HepG2 (cell line): ENCODE data around the gene ANG. TPM values are rescaled to one million over a fixed set of nuclear protein-coding genes. Genes with fewer than 3 reads are reported as not detected.
A peak's percentile ranks its signal among the peaks of the same experiment; 100 is the strongest.

Experiments used
- ARID3A ChIP-seq: IDR thresholded peaks from 2 replicates; pipeline ENCODE4 v1.6.1; 2012; ENCODE audit warnings: low read depth, low read length, improper control_type of control experiment
- BCL6 ChIP-seq: IDR thresholded peaks from 2 replicates; pipeline ENCODE4 v1.6.1; 2016; ENCODE audit warnings: missing genetic modification reagents, missing compliant biosample characterization
- FOXA1 ChIP-seq, 2 experiments: fragments of 450-650 bp in 1 of 2; sonication (generic) in 1 of 2; formaldehyde crosslinking in 1 of 2; IDR thresholded peaks; 2 replicates each; pipeline versions ENCODE4 v1.4.0 to v1.6.1; 2016 to 2020; ENCODE audit warnings: missing genetic modification reagents in 1 of 2
- GFI1 ChIP-seq: sonication (generic); formaldehyde crosslinking; IDR thresholded peaks from 2 replicates; pipeline ENCODE4 v1.5.0; 2020; ENCODE audit warnings: missing genetic modification reagents, mild to moderate bottlenecking, borderline replicate concordance
- MXD1 ChIP-seq: sonication (generic); formaldehyde crosslinking; IDR thresholded peaks from 2 replicates; pipeline ENCODE4 v1.4.0; 2020; ENCODE audit warnings: mild to moderate bottlenecking, missing genetic modification reagents
- MXI1 ChIP-seq: IDR thresholded peaks from 3 replicates; pipeline ENCODE4 v1.6.1; 2012; ENCODE audit warnings: low read depth, low read length, inconsistent platforms, borderline replicate concordance
- PRDM4 ChIP-seq: sonication (generic); formaldehyde crosslinking; IDR thresholded peaks from 2 replicates; pipeline ENCODE4 v1.9.0; 2021; ENCODE audit warnings: missing genetic modification reagents, borderline replicate concordance
- UBTF ChIP-seq: sonication (generic); formaldehyde crosslinking; IDR thresholded peaks from 2 replicates; pipeline ENCODE4 v1.4.0; 2020; ENCODE audit warnings: mild to moderate bottlenecking, missing genetic modification reagents
- ZBTB37 ChIP-seq: sonication (generic); formaldehyde crosslinking; IDR thresholded peaks from 2 replicates; pipeline ENCODE4 v1.4.0; 2020; ENCODE audit warnings: mild to moderate bottlenecking, missing genetic modification reagents
- ZNF281 ChIP-seq: sonication (generic); formaldehyde crosslinking; IDR thresholded peaks from 2 replicates; pipeline ENCODE4 v1.4.0; 2020; ENCODE audit warnings: missing genetic modification reagents, borderline replicate concordance
- ZNF629 ChIP-seq: sonication (generic); formaldehyde crosslinking; conservative IDR thresholded peaks from 2 replicates; pipeline ENCODE4 v1.5.0; 2020; ENCODE audit warnings: missing genetic modification reagents
- ZNF709 ChIP-seq: sonication (generic); formaldehyde crosslinking; IDR thresholded peaks from 2 replicates; pipeline ENCODE4 v1.5.0; 2020; ENCODE audit warnings: mild to moderate bottlenecking, missing genetic modification reagents
- ZNF777 ChIP-seq: sonication (generic); formaldehyde crosslinking; IDR thresholded peaks from 2 replicates; pipeline ENCODE4 v1.4.0; 2020; ENCODE audit warnings: missing genetic modification reagents
- ZNF780A ChIP-seq: sonication (generic); formaldehyde crosslinking; IDR thresholded peaks from 2 replicates; pipeline ENCODE4 v1.8.0; 2022; ENCODE audit warnings: mild to moderate bottlenecking, missing genetic modification reagents, moderate library complexity
- ZNF788 ChIP-seq: sonication (generic); formaldehyde crosslinking; IDR thresholded peaks from 2 replicates; pipeline ENCODE4 v1.5.0; 2020; ENCODE audit warnings: mild to moderate bottlenecking, missing genetic modification reagents, borderline replicate concordance
- ZSCAN25 ChIP-seq: sonication (generic); formaldehyde crosslinking; IDR thresholded peaks from 2 replicates; pipeline ENCODE4 v1.8.0; 2022; ENCODE audit warnings: mild to moderate bottlenecking, missing genetic modification reagents
- polyA plus RNA-seq, 8 experiments: library from polyadenylated mRNA; depleted of rRNA in 3 of 8; stranded (reverse) in 7 of 8; unstranded in 1 of 8; fragments of >200 nt; fragmentation: Illumina TruSeq in 4 of 8; extraction: Trizol in 4 of 8; gene quantifications; 2 replicates each; pipeline versions ENCODE4 v1.2.1 to v1.2.3, GENCODE V29; 2011 to 2016; ENCODE audit warnings: low read depth in 4 of 8, missing spikeins in 1 of 8, mixed read lengths in 1 of 8; ENCODE audit not compliant: insufficient read depth in 1 of 8
- total RNA-seq, 5 experiments: library from RNA; depleted of rRNA; stranded (reverse); fragments of >200 nt; fragmentation: Illumina TruSeq; extraction: Trizol; gene quantifications; 2 replicates each; pipeline ENCODE4 v1.2.3, GENCODE V29; 2016; ENCODE audit warnings: low read depth in 1 of 5

ANG gene
- total and polyA plus RNA-seq, 2 of the 13 experiments (the other 11 are each of a cell fraction or from before 2014, with no cell fraction given): 83.6 to 401 TPM

- TF ChIP-seq ARID3A (peak; percentile 7; the same call in 1 of the 2 replicates), MXD1 (CRISPR knock-in tag) (no peak), ZNF788 (no peak), MXI1 (peak; percentile 60; the same call in 1 of the 3 replicates), FOXA1 (IDR thresholded peaks at IDR 0.05) (0 out of 2 replicates have a peak, but pooled peaks have one; percentile 29), FOXA1 (CRISPR knock-in tag; IDR thresholded peaks at IDR 0.05) (peak; percentile 97), ZSCAN25 (CRISPR knock-in tag) (no peak), PRDM4 (no peak), GFI1 (CRISPR knock-in tag) (0 out of 2 replicates have a peak, but pooled peaks have one; percentile 21), ZNF709 (0 out of 2 replicates have a peak, but pooled peaks have one; percentile 40), ZBTB37 (no peak), ZNF777 (CRISPR knock-in tag) (peak; percentile 23; the same call in 1 of the 2 replicates), ZNF281 (CRISPR knock-in tag) (peak; percentile 16; the same call in 1 of the 2 replicates), BCL6 (CRISPR knock-in tag) (peak; percentile 86), UBTF (CRISPR knock-in tag) (peak; percentile 40; the same call in 1 of the 2 replicates), ZNF629 (peak; percentile 35; the same call in 1 of the 2 replicates), ZNF780A (no peak)
Measured at GRCh38 chr14:20687362-20688166, 1.0 kb upstream of the ANG start (continued).
